Upper lobe of right lung (tissue), 1 donor: ENCODE measurements around the gene CACNA2D2. TPM values are rescaled to one million over a fixed set of nuclear protein-coding genes. Genes with fewer than 3 reads are reported as not detected.

Experiments used
- ATAC-seq: fragments of 200-7000 bp; cut with Tn5 transposase; one replicate; pipeline ENCODE4 v1.9.1; 2020; ENCODE audit warnings: mild to moderate bottlenecking, moderate library complexity
- DNase-seq: peaks from one replicate; pipeline ENCODE4 v3.0.0-alpha.2; 2020
- H3K27ac ChIP-seq: fragments of 200-600 bp; one replicate; pipeline ENCODE4 v1.8.0; 2022
- H3K27me3 ChIP-seq: fragments of 200-600 bp; one replicate; pipeline ENCODE4 v1.8.0; 2022; ENCODE audit warnings: mild to moderate bottlenecking
- H3K36me3 ChIP-seq: fragments of 200-600 bp; one replicate; pipeline ENCODE4 v1.8.0; 2022
- H3K4me1 ChIP-seq: fragments of 200-600 bp; one replicate; pipeline ENCODE4 v1.8.0; 2022
- H3K4me3 ChIP-seq: fragments of 200-600 bp; one replicate; pipeline ENCODE4 v1.8.0; 2022; ENCODE audit warnings: mild to moderate bottlenecking
- H3K9me3 ChIP-seq: fragments of 200-600 bp; one replicate; pipeline ENCODE4 v1.8.0; 2022
- CTCF ChIP-seq: fragments of 200-600 bp; IDR thresholded peaks from one replicate; pipeline ENCODE4 v1.8.0; 2022; ENCODE audit warnings: antibody characterized with exemption
- intact Hi-C: fragments of 100-400 bp; cut with DNase I; formaldehyde crosslinking; loops from one replicate; pipeline ENCODE4 v1.11.0; 2022
- total RNA-seq: library from RNA; stranded (reverse); fragmentation: NEBNext Ultra II Directional; extraction: Animal tissue kit (Norgen Biotek cat#: 25700); gene quantifications from one replicate; pipeline ENCODE4 v1.2.1, GENCODE V29; 2021
- donor health status: DM: no; HTN: yes; CAD: no; lungs with severe emphysema.

The CACNA2D2 gene
- total RNA-seq, 1 donor from 2014 or later, result 119 TPM

GRCh38 chr3:50502225-50502583 lies 1.2 kb downstream of the CACNA2D2 start:
- intact Hi-C loops, result no loop called here
- DNase-seq (no peak), ATAC-seq (no peak)
- Histone ChIP-seq H3K9me3 (no peaks in the 10 kb centered on the region), H3K36me3 (no peaks in the 10 kb centered on the region), H3K4me3 (peak overlapping the region; percentile 58), H3K27ac (peak overlapping the region; percentile 47), H3K4me1 (peaks cover 11% of the 10 kb centered on the region), H3K27me3 (no peaks in the 10 kb centered on the region)
- no peak for TF ChIP-seq CTCF

GRCh38 chr3:50495609-50496423 lies 7.6 kb downstream of the CACNA2D2 start:
- intact Hi-C loops, result no loop called here
- no peak for TF ChIP-seq CTCF
- H3K27me3 ChIP-seq, result no peaks in the 10 kb centered on the region
- no peak overlapping the region for H3K27ac ChIP-seq
- no peaks in the 10 kb centered on the region for H3K9me3 ChIP-seq
- H3K36me3 ChIP-seq, result no peaks in the 10 kb centered on the region
- H3K4me1 ChIP-seq, result peaks cover 3% of the 10 kb centered on the region
- no peak overlapping the region for H3K4me3 ChIP-seq
- ATAC-seq, result no peak
- DNase-seq, result no peak

GRCh38 chr3:50494126-50494525 lies 9.3 kb downstream of the CACNA2D2 start:
- TF ChIP-seq CTCF, result no peak
- no peaks in the 10 kb centered on the region for H3K9me3 ChIP-seq
- ATAC-seq (no peak), DNase-seq (no peak)
- H3K36me3 ChIP-seq, result no peaks in the 10 kb centered on the region
- peaks cover 2% of the 10 kb centered on the region for H3K4me1 ChIP-seq
- H3K4me3 ChIP-seq, result no peak overlapping the region
- intact Hi-C loops, result no loop called here
- no peaks in the 10 kb centered on the region for H3K27me3 ChIP-seq
- H3K27ac ChIP-seq, result no peak overlapping the region

GRCh38 chr3:50493623-50494022 lies 9.8 kb downstream of the CACNA2D2 start:
- intact Hi-C loops, result no loop called here
- Histone ChIP-seq H3K27ac (no peak overlapping the region), H3K4me3 (no peak overlapping the region), H3K4me1 (no peaks in the 10 kb centered on the region), H3K36me3 (no peaks in the 10 kb centered on the region), H3K9me3 (no peaks in the 10 kb centered on the region), H3K27me3 (no peaks in the 10 kb centered on the region)
- DNase-seq (no peak), ATAC-seq (no peak)
- TF ChIP-seq CTCF, result no peak

- Histone ChIP-seq H3K27me3 (no peaks in the 10 kb centered on the region), H3K4me3 (no peak overlapping the region), H3K9me3 (no peaks in the 10 kb centered on the region), H3K27ac (no peak overlapping the region), H3K4me1 (no peaks in the 10 kb centered on the region), H3K36me3 (no peaks in the 10 kb centered on the region)
- DNase-seq, result no peak
- intact Hi-C loops, result no loop called here
- no peak for TF ChIP-seq CTCF
- ATAC-seq, result no peak
Measured at GRCh38 chr3:50493086-50493485, 10.3 kb downstream of the CACNA2D2 start.
